Activated T-helper 1 cell treated with anti-CD3 and anti-CD28 coated beads, Interleukin-2, amount 50 U/mL, for 16 hours (primary cell): Measurements from ENCODE around the gene STXBP3.

Source experiments
- DNase-seq, 2 donors: peaks; one replicate each; pipeline ENCODE4 v3.0.0-alpha.2; 2020; ENCODE audit warnings: low read depth in 1 of 2, low spot score in 1 of 2

The STXBP3 gene

GRCh38 chr1:108801101-108801500 is 54.6 kb downstream of the STXBP3 start:
- no peak for DNase-seq

DNA sequence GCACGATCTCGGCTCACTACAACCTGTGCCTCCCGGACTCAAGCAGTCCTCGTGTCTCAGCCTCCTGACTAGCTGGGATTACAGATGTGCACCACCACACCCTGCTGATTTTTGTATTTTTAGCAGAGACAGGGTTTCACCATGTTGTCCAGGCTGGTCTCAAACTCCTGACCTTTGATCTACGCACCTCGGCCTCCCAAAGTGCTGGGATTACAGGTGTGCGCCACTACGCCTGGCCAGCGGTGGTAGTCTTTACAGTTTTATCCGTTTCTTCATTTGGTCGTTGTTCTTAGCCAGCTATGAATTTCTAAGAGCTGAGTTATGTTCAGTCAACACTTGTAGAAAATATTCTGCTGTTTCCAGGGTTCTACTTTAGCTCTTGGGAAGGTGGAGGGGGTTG is 57.1 kb downstream of the STXBP3 start:
- no peak for DNase-seq

GRCh38 chr1:108808438-108808837 is 62.0 kb downstream of the STXBP3 start:
- DNase-seq = no peak

DNA sequence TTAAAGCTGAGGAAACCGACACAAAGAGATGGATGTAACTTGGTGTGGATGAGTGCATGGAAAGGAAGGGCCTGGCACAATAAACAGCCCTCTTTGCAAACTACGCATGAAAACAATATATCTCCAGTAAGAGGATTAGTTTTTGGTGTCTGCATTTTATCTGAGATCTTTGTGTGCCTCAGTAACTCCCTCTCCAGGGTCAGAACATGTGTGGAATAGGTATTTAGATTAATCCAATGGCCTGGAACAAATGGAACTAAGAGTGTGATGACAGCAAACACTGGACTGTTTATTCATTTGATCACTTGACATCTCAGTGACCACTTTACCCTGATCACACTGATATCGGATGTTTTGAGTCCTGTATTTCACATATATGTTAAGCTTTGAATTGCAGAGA is 65.1 kb downstream of the STXBP3 start:
- no peak for DNase-seq

GRCh38 chr1:108813326-108813725 is 66.9 kb downstream of the STXBP3 start:
- no peak for DNase-seq

DNA sequence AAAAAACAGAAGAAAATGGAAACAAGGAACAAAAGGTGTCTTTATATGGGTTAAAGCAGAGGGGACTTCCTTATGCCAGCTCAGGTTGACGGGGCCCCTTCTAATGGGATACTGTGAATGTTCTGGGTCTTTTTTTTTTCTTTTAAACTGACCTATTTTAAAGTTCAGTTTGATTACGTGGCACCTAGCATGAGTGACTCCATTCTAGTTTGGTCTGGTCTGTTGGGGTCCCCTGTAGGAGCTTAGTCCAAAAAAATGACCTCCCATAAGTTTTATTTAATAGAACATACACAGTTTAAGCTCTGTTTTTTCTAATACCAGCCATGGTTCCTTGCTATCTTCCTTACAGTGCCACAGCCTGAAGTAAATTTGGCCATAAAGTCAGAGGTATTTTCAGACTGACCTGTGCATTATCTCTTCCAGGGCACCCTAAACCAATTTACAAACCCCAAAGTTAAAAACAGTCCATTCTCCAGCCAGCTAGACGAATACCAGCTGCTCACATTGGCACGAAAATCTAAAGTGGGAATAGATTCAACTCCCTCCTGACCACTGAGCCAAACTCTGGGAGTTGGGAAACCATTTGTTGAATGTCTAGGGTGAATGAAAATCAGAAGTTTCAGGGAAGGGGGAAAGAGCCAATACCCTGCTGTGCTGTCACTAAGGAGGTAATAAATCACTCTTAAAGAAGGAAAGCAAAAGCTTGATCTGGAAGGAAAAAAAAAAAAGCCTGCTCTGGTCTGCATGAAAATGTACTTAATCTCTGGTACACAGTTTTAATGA is 68.1 kb downstream of the STXBP3 start:
- DNase-seq = no peak

- DNase-seq = no peak
Observed at GRCh38 chr1:108815566-108815965, 69.1 kb downstream of the STXBP3 start.

DNA sequence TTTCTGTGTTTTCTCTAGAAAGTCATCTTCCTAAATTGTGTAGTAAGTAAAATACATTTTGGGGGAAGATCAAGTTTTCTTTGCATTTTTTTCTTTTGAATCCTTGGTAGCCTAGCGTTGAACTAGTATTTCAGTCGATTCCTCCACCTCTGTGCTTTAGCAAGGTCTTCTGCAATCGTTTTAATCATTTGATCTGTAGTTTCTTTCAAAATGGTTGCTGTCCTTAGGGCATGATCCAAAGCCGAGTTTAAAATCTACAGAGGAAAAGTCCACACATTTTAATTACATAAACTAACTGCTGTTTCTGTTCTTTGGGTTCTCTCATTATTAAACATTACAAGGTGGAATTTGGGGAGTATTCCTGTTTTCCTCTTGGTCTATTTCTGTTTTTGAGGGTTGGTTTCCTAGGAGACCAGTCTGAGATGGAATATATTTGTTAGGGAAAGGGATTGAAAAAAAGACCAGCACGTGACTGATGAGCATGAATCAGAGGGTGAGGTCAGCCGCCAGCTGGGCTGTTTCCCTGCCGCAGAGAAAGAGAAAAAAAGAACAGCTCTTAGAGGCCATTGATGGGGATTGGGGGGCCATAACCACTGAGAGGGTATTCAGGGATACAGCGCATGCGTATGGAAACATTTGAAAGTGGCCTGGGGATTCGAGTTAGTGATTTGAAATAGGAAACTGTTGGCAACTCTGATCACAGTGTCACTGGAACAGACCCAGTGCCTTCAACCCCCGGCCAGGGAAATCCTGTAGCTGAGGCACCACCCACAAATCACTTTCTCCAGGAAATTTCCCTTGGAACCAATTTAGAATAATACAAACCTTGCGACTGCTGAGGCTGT is 69.8 kb downstream of the STXBP3 start:
- no peak for DNase-seq

DNA sequence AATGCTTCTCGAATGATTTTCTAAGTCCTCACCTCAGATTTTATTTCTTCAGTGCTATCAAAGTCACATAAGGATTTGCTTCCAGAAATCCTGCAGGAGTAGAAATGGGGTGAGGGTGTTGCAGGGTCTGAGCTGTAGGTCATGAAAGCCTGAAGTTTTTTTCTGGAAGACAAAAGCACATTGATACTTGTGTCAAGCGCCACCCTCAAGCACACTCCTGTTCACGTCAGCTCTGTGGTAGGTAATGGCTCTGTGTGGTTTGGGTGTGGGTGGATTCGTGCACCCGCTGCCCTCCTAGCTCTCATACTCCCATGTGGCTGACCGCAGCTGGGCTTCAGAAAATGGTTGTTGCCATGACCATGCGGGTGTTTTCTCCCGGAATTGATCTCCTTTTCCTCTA is 70.5 kb downstream of the STXBP3 start:
- DNase-seq = no peak

GRCh38 chr1:108817811-108818210 is 71.3 kb downstream of the STXBP3 start:
- DNase-seq = no peak

- no peak for DNase-seq
Observed at GRCh38 chr1:108819878-108820277, 73.4 kb downstream of the STXBP3 start.

DNA sequence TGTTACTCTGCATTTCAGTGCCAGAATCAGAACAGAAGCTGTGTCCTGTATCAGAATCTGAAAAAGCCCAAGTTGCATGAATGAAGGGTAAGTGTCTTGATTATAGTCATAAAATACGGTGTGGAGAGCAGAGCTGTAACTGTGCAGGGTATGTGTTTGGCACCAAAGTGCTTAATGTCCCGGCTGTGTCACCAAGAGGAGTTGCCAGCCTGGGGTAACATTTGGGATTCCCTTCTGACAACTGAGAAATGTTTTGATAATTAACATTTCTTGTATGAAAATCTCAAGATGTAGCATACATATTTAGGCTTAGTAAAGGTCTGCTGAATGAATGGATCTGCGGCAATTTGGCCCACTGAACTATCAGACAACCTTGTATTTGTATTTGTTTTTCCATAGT is 77.2 kb downstream of the STXBP3 start:
- no peak for DNase-seq

DNA sequence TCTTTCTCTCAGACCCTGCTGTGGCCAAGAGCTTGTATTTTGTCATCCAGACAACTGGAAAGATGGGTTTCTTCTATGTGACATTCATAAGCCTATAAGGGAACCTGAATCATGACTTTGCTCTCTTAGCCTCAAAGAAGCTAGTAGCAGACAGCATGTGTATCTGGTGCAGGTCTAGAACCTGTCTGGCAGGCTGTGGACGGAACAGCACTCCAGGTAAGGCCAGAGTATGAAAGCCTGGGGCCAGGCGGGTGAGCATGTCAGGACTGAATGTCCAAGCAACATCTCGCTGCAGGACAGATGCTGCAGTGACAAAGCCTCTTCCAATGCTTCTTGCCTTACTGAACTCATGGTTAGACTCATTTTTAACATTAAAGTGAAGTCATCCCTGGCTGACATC is 77.6 kb downstream of the STXBP3 start:
- DNase-seq = no peak

DNA sequence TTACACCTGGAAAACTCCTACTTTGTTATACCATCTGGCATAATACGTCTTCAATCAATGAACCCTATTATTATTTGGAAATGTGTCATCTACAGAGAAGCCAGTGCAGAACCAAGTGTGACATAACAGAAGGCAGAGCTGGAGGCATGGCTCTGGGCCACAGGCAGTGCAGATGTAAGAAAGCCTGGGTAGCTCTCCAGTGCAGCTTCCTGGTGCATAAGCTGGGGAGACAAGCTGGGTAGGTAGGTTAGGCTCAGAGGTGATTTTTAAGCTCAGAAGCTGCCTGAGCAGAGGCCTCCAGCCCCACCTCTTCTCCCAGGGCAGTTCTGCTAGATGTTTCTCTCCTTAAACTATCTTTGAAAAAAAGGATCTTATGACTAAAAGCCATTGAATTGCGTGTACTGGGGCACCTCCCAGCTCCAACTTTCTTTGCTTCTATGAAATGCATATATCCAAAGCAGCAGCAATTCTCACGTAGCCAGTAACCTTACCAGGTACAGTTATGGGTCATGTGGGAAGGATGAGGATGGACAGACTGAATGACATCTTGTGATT is 79.7 kb downstream of the STXBP3 start:
- DNase-seq = no peak

GRCh38 chr1:108828074-108828961 is 81.8 kb downstream of the STXBP3 start:
- DNase-seq = peak; percentile 44 to 49

GRCh38 chr1:108829498-108829916 is 83.0 kb downstream of the STXBP3 start:
- DNase-seq = no peak

GRCh38 chr1:108830119-108831008 is 83.9 kb downstream of the STXBP3 start:
- DNase-seq = no peak

DNA sequence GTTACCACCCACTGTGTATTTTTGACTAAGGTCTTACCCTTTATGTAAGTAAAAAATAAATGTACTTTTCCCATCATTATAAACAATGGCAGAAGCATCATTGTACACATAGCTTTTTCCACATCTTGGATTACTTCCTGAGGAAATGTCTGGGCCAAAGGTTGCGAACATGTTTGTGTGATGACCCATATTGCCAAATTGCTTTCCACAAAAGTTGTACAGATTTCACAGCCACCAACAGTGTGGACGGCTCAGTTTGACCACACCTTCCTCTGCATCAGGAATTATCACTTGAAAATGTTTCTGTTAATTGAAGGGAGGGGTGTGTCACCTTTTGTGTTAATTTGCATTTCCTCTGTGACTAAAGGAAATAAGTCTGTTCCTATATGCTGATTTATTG is 84.8 kb downstream of the STXBP3 start:
- no peak for DNase-seq

DNA sequence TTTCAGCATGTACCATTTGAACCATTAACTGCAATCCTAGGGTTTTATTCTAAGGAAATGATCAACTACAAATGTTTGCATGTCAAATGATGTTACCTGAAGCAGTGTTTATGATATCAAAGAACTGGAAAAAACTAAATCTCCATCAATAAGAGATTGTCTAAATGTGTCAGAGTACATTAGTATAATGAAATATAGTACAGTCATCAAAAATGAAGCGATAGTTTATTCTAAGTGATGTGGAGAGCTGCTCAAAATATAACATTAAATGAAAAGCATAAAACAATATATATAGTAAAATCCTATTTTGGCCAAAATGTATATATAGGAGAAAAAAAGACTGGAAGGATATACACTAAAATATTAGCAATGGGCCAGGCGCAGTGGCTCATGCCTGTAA is 86.5 kb downstream of the STXBP3 start:
- DNase-seq = no peak

GRCh38 chr1:108841703-108842102 is 95.2 kb downstream of the STXBP3 start:
- DNase-seq = no peak
